Measurements from ENCODE around the gene NASP.

NASP gene

DNA sequence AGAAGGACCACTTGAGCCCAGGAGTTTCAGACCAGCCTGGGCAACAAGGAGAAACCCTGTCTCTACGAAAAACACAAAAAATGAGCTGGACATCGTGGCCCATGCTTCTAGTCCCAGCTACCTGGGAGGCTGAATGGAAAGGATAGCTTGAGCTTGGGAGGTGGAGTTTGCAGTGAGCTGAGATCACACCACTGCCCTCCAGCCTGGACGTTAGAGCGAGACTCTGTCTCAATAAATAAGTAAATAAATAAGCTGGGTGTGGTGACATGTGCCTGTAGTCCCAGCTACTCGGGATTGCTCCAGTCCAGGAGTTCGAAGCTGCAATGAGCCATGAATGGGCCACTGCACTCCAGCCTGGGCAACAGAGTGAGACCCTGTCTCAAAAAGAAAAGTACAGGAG, 29.6 kb upstream of the NASP start:
- Mint-ChIP-seq H3K4me3 (no peak overlapping the region), H3K27me3 (no peaks in the 10 kb centered on the region), H3K9me3 (no peaks in the 10 kb centered on the region), H3K4me1 (peaks cover 36% of the 10 kb centered on the region), H3K27ac (no peak overlapping the region)
- ATAC-seq, result no peak
- DNase-seq, result no peak

GRCh38 chr1:45557422-45557944, 26.4 kb upstream of the NASP start:
- DNase-seq (no peak), ATAC-seq (no peak)
- H3K4me1 Mint-ChIP-seq, result peaks cover 39% of the 10 kb centered on the region
- H3K4me3 Mint-ChIP-seq, result no peak overlapping the region
- H3K9me3 Mint-ChIP-seq, result no peaks in the 10 kb centered on the region
- peak overlapping the region in 1 of 2 donors; percentile 87 for H3K27ac Mint-ChIP-seq
- no peaks in the 10 kb centered on the region for H3K27me3 Mint-ChIP-seq

GRCh38 chr1:45563843-45564242, 20.0 kb upstream of the NASP start:
- ATAC-seq (no peak), DNase-seq (no peak)
- Mint-ChIP-seq H3K27me3 (no peaks in the 10 kb centered on the region), H3K4me3 (no peak overlapping the region), H3K9me3 (no peaks in the 10 kb centered on the region), H3K4me1 (peaks cover 13% of the 10 kb centered on the region), H3K27ac (no peak overlapping the region)

- Mint-ChIP-seq H3K27me3 (no peaks in the 10 kb centered on the region), H3K27ac (peak overlapping the region in 1 of 2 donors; percentile 62), H3K4me3 (no peak overlapping the region), H3K9me3 (no peaks in the 10 kb centered on the region), H3K4me1 (peaks cover 4% of the 10 kb centered on the region)
- no peak for DNase-seq
- ATAC-seq, result no peak
These were observed 17.1 kb upstream of the NASP start for GRCh38 chr1:45566722-45567121.

- Mint-ChIP-seq H3K4me3 (no peak overlapping the region), H3K4me1 (no peaks in the 10 kb centered on the region), H3K27ac (peak overlapping the region in 1 of 2 donors; percentile 34), H3K9me3 (no peaks in the 10 kb centered on the region), H3K27me3 (no peaks in the 10 kb centered on the region)
- DNase-seq (no peak), ATAC-seq (no peak)
These were observed 15.9 kb upstream of the NASP start for GRCh38 chr1:45567911-45568310.

- no peaks in the 10 kb centered on the region for H3K27me3 Mint-ChIP-seq
- DNase-seq (no peak), ATAC-seq (no peak)
- H3K9me3 Mint-ChIP-seq, result no peaks in the 10 kb centered on the region
- no peaks in the 10 kb centered on the region for H3K4me1 Mint-ChIP-seq
- H3K4me3 Mint-ChIP-seq, result no peak overlapping the region
- no peak overlapping the region for H3K27ac Mint-ChIP-seq
These were observed 15.4 kb upstream of the NASP start for GRCh38 chr1:45568421-45568820.

- no peak overlapping the region for H3K27ac Mint-ChIP-seq
These were observed 14.3 kb upstream of the NASP start for GRCh38 chr1:45569571-45569961.

GRCh38 chr1:45569962-45570581, 13.8 kb upstream of the NASP start:
- Mint-ChIP-seq H3K4me3 (no peak overlapping the region), H3K9me3 (no peaks in the 10 kb centered on the region), H3K4me1 (no peaks in the 10 kb centered on the region), H3K27ac (no peak overlapping the region), H3K27me3 (no peaks in the 10 kb centered on the region)
- peak; percentile 93 for ATAC-seq
- DNase-seq, result peak; percentile 65 to 70

More at GRCh38 chr1:45569571-45569961, 14.3 kb upstream of the NASP start:
- DNase-seq (no peak), ATAC-seq (no peak)
- no peak overlapping the region for H3K4me3 Mint-ChIP-seq
- H3K9me3 Mint-ChIP-seq, result no peaks in the 10 kb centered on the region
- no peaks in the 10 kb centered on the region for H3K4me1 Mint-ChIP-seq
- H3K27me3 Mint-ChIP-seq, result no peaks in the 10 kb centered on the region

GRCh38 chr1:45570631-45571030, 13.2 kb upstream of the NASP start:
- no peaks in the 10 kb centered on the region for H3K27me3 Mint-ChIP-seq
- no peak for DNase-seq
- no peaks in the 10 kb centered on the region for H3K9me3 Mint-ChIP-seq
- no peaks in the 10 kb centered on the region for H3K4me1 Mint-ChIP-seq
- no peak overlapping the region for H3K4me3 Mint-ChIP-seq
- no peak for ATAC-seq
- H3K27ac Mint-ChIP-seq, result no peak overlapping the region

GRCh38 chr1:45573231-45573804, 10.5 kb upstream of the NASP start:
- H3K9me3 Mint-ChIP-seq, result no peaks in the 10 kb centered on the region
- DNase-seq, result no peak
- no peak for ATAC-seq
- no peak overlapping the region for H3K4me3 Mint-ChIP-seq
- no peak overlapping the region for H3K27ac Mint-ChIP-seq
- H3K27me3 Mint-ChIP-seq, result no peaks in the 10 kb centered on the region
- H3K4me1 Mint-ChIP-seq, result no peaks in the 10 kb centered on the region

- DNase-seq, result no peak
- H3K9me3 Mint-ChIP-seq, result no peaks in the 10 kb centered on the region
- ATAC-seq, result no peak
- H3K27me3 Mint-ChIP-seq, result no peaks in the 10 kb centered on the region
- H3K27ac Mint-ChIP-seq, result no peak overlapping the region
- H3K4me1 Mint-ChIP-seq, result no peaks in the 10 kb centered on the region
- H3K4me3 Mint-ChIP-seq, result no peak overlapping the region
These were observed 9.7 kb upstream of the NASP start for GRCh38 chr1:45574105-45574626.

DNA sequence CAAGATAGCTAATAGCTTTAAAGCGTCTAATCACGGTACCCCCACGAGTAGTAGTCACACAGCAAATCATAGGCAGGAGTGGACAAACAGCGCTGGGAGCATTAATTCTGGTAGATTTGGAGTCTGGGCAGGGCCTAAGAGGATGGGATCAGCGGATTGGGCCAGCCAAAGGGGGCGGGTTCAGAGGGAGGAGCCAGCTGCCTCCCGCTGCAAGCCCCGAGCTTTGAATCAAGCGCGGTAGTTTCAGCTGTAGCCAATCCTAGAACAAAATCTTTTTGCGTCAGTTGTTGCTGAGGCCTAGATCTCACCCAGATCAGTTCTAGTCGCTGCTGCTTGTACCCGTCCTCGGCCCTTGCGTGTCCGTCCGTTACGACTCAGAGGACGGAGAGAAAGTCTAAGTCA, 576 bp upstream of the NASP start:
- DNase-seq, result peak; percentile 90 to 95
- peaks cover 38% of the 10 kb centered on the region for H3K4me1 Mint-ChIP-seq
- H3K4me3 Mint-ChIP-seq, result peak overlapping the region; percentile 90 to 99
- H3K27me3 Mint-ChIP-seq, result no peaks in the 10 kb centered on the region
- no peaks in the 10 kb centered on the region for H3K9me3 Mint-ChIP-seq
- ATAC-seq, result peak; percentile 88
- peak overlapping the region; percentile 98 to 100 for H3K27ac Mint-ChIP-seq

DNA sequence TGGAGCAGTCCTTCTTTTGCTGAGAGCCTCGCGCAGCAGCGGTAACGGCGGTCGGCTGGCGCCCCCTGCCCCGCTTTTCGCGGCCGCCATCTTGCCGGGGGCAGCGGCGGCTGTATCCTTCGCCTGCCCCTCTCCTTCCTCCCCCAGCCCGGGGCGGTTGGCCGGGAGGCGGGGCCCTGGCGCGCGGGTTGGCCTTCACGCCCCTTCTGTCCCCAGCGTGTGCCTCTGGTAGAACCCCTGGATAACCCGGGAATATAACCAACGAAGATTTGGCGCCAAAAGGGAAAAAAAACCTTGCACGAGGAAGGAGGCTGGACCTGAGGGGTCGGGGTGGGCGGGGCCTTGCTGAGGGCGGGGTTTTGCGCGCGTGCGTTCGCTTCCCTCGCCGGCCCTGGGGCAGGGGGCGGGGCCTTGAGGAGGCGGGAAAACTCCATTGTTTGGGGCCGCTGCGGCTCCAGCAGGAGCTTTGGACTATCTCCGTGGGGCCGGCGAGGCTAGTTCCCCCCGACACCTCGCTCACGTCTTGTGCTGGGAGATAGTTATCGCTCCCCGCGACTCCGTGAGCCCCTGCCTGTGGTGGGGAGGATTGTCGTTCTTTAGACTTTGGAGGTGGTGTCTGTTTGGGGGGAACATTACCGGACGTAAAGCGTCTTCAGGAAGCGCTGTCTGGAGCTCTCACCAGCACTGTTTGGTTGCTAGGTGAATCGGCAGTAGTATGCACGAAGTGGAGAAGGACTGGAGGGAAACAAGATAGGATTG, 689 bp downstream of the NASP start:
- Mint-ChIP-seq H3K4me3 (peak overlapping the region; percentile 90 to 99), H3K27ac (peak overlapping the region; percentile 98 to 100), H3K9me3 (no peaks in the 10 kb centered on the region), H3K4me1 (peaks cover 50% of the 10 kb centered on the region), H3K27me3 (no peaks in the 10 kb centered on the region)
- DNase-seq, result peak; percentile 84 to 87
- peak; percentile 59 for ATAC-seq

- Mint-ChIP-seq H3K4me1 (peaks cover 54% of the 10 kb centered on the region), H3K9me3 (no peaks in the 10 kb centered on the region), H3K4me3 (peak overlapping the region; percentile 90 to 99), H3K27me3 (no peaks in the 10 kb centered on the region), H3K27ac (peak overlapping the region; percentile 85 to 100)
- ATAC-seq (no peak), DNase-seq (no peak)
These were observed 1.2 kb downstream of the NASP start for GRCh38 chr1:45585110-45585426.

- H3K4me1 Mint-ChIP-seq, result peaks cover 56% of the 10 kb centered on the region
- peak overlapping the region; percentile 85 to 97 for H3K27ac Mint-ChIP-seq
- no peak for ATAC-seq
- DNase-seq, result no peak
- H3K4me3 Mint-ChIP-seq, result peak overlapping the region; percentile 90 to 99
- no peaks in the 10 kb centered on the region for H3K27me3 Mint-ChIP-seq
- H3K9me3 Mint-ChIP-seq, result no peaks in the 10 kb centered on the region
These were observed 1.7 kb downstream of the NASP start for GRCh38 chr1:45585496-45586075.

DNA sequence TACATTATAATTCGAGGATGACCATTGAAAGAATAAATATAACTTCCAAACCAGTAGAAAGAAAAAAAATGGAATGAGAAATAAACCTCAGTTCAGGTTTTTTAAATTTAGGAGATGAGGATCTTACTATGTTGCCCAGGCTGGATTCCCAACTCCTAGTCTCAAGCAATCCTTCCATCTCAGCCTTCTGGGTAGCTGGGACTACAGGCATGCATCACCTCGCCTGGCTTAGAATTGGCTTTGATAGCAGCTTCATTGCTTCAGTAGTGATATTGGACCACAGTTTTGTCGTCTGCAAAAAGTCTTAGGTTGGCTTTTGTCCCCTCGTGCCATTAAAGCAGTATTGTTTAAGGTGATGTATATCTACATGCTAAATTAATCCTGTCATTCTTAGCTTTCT, 2.9 kb downstream of the NASP start:
- H3K9me3 Mint-ChIP-seq, result no peaks in the 10 kb centered on the region
- peak overlapping the region in 1 of 2 donors; percentile 97 for H3K27ac Mint-ChIP-seq
- H3K27me3 Mint-ChIP-seq, result no peaks in the 10 kb centered on the region
- H3K4me1 Mint-ChIP-seq, result peaks cover 56% of the 10 kb centered on the region
- ATAC-seq, result no peak
- peak overlapping the region; percentile 90 to 99 for H3K4me3 Mint-ChIP-seq
- DNase-seq, result no peak

Data from stimulated activated naive CD8-positive, alpha-beta T cell treated with anti-CD3 and anti-CD28 coated beads, Interleukin-15, amount 100 ng/mL, for 72 hours (primary cell).